GM19240 (cell line): Measurements from ENCODE around the gene PARP12.

ENCODE experiments used
- DNase-seq: peaks from one replicate; pipeline ENCODE4 v3.0.0; 2011; ENCODE audit warnings: low spot score; ENCODE audit not compliant: insufficient read length

Gene PARP12

DNA sequence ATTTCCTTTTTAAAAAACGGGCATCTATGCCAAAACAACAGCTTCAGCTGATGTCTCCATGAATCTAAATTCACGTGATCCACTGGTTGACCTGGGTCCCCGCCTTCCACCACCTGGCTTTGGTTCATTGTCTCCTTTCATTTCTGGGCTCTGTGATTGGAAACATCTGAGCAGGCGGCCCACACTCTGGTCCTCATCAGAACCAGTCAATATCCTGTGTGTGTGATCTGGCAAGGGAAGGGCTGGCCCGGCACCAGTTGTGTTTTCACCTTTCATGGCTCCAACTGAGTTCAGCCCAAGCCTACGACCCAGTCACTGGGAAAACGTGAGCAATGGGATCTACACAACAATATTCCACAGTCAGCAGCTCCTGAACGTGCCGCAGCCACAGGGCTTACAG, 46.2 kb downstream of the PARP12 start:
- no peak for DNase-seq

DNA sequence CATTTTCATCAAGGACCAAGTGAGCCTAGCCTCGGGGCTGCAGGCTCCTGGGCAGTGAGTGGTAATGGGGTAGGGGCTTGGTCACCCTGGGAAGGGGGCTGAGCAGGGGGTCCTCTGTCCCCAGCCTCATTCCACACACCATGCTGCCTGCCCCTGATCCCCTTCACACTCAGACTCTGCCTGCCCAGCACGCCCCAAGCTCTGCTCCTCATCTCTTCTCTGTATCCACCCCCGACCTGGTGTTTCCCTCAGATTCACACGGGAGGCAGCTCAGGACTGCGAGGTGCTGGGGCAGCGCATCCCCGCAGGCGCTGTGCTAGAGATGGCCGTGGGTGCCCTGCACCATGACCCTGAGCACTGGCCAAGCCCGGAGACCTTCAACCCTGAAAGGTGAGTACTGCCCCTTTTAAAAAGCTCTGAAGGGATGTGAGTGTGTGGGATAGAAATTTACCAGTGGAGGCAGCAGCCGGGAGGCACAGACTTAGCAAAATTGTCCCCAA, 47.2 kb downstream of the PARP12 start:
- DNase-seq, result no peak

DNA sequence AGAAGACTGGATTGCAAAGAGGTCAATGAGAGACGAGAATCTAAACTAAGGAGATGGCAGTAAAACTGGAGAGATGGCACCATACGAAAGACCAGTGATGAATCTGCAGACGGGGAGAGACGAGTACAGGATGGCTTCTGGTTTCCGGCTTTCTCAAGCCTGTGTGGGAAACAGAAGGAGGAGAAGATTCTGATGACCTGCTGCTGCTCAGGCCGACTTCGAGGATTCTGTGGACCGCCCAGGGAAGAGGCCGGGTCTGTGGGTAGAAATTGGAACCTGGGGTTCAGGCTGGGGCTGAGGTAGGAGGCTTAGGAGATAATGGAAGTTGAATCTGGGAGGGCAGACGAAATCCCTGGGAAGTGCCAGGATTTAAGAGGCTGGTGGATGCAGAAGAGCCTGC, 48.6 kb downstream of the PARP12 start:
- no peak for DNase-seq

DNA sequence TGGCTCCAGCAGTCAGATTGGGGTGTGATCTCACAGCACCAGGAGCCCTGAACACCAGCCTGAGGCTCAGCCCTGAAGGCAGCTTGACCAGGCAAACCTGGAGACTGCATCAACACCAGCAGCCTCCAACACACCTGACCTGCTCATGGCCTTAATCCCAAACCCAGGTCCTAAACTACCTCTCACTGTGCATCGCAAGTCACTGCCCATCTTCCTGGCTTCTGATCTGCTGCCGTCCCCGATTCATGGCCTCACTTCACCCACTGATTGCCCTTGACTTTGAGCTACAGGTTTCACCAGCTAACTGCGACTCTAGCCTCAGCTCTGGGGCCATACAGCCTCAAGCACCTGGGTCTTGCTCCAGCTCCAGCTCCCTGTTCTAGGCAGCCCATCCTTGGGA, 49.1 kb downstream of the PARP12 start:
- DNase-seq, result no peak

DNA sequence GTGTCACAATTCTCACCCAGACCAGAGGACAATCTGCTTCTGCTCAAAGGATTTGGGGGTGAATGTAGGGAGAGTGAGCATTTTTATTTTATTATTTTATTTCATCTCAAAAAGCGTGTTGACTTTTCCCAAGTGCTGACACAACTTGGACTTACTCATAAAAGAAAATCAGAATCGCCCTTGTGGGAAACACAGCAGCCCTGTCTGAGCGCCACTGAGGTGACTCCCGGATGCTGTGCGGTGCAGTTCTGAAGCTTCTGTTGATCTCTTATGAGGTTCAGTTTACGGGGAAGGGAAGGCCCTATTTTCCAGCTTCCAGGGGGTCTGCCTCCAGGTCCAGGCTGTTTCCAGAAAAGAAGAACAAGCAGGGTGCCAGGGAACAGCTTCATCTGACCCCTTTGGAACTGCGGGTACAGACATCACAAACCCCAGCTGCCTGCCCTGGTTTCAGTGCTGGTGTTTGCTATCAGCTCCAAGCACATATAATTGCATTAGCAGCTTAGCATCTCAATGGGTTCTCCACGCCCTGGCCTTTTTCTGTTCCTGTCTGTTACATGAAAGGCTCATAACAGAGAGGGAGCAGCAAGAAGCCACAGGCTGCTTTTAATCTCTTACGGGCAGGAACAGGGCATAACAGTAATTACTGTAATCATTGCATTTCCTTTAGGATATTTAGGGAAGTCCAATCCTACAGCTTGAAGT, 52.4 kb downstream of the PARP12 start:
- DNase-seq, result no peak

DNA sequence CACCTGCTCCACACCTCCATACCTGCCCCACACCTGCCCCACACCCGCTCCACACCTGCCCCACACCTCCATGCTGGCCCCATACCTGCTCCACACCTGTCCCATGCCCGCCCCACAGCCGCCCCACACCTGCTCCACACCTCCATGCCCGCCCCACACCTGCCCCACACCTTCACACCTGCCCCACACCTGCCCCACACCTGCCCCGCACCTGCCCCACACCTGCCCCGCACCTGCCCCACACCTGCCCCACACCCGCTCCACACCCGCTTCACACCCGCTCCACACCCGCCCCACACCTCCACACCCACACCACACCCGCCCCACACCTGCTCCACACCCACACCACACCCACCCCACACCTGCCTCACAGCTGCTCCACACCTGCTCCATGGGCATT, 53.0 kb downstream of the PARP12 start:
- DNase-seq, result no peak

DNA sequence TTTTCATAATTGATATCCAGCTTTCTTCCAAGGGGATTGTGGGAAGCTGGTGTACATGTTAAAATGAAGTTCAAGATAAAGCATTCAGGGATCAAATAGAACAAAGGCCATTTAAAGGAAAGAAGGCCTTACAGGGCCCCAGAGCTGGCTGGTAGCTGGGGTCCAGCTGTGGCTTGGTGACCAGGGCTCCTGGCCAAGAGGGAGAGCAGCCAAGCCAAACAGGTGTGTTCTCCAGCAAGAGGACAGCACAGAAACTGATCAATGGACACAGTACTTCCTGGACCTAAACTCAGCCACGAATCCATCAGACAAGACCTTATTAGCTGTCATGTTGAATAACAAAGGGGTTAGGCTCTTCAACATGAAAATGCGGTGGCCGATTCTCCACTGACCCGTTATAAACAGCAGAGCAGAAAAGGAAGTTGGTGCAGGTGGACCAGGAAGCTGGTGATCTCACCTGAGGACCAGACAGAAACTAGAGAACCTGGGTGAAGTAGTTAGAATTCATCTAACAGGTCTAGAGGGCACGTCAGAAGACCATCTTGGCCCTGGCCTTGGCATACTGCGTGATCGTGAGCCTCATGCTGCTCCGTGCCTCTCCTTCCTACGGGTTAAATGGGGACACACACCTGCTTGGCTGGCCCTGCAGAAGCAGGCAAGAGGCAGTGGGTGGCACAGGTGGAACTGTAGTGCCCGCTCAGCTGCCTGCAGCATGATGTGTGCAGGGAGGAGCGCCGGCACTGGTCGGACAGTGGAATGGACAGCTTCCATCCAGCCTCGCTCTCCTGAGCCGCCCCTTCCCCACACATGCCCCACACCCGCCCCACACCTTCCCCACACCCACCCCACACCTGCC, 53.8 kb downstream of the PARP12 start:
- DNase-seq, result no peak

DNA sequence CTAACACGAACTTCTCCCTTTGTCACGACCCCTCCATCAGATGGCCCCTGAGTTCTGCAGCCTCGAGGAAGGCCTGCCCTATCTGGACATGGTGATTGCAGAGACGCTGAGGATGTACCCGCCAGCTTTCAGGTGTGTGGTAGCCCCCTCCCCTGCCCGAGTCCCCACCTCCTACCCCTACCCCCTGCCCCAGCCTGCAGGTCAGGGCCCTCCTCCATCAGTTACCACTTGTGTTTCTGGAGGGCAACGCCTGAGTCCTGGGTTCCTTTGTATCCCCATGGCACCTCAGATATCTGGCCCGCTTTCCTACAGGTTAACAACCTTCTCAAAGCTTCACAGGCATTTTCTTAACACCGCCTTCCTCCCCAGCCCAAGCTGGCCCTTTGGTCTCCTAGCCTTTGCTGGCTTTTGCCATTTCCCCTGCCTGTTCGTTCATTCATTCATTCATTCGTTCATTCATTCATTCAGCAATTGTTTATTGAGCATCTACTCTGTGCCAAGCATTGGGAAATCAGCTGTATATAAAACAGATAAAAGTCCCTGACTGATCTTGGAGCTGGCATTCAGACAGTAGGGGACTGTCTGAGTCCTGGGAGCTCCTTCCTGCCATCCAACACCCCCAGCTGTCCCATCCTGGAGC, 55.6 kb downstream of the PARP12 start:
- no peak for DNase-seq

DNA sequence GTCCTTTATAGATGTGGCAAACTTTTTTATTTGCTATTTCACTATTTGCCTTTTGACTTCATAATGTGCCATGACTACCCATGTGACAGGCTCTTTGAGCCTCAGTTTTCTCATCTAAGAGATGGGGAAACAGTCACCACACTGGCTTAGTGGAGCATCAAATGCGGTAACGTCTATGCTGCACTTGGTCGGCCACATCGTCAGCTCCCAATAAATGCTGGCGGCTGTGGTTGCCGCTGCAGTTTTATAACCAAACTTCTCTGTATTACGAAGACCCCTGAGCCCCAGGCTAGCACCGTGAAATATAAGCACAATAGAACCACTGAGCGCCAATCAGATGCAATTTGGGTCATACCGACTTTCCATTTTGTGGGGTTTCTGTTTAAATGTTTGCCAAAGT, 56.2 kb downstream of the PARP12 start:
- DNase-seq, result no peak

DNA sequence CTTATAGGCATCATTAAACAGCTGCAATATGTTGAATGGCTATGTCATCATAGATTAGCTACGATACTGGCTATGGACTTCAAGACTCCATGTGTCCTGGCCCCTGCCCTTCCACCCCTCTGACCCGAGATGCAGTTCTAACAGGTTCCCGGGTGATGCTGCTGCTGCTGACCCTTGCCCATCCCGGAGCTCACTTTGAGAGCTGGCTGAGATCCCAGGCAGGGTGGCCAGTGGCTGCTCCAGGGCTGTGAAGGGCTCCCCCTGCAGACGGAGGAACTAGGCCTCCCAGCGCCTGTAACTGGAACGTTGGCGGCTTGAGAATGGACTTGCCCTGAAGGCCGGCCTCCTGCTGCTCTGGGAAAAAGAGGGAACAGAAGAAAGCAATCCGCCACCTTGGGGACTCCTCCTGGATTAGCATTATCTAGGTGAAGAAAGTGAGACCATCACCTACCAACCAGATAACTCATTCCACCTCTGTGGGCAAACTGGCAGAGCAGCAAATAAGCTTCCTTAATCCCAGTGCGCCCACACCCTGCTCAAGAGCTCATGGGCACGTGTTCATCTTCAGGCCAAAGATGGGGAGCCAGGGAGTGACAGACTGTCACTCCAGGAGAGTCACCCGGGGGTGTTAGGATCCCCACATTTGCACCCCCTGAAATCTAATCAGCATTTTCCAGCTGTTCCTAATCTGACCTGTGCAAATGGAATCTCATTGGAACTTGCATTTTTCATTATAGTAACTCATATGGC, 56.8 kb downstream of the PARP12 start:
- DNase-seq, result no peak

DNA sequence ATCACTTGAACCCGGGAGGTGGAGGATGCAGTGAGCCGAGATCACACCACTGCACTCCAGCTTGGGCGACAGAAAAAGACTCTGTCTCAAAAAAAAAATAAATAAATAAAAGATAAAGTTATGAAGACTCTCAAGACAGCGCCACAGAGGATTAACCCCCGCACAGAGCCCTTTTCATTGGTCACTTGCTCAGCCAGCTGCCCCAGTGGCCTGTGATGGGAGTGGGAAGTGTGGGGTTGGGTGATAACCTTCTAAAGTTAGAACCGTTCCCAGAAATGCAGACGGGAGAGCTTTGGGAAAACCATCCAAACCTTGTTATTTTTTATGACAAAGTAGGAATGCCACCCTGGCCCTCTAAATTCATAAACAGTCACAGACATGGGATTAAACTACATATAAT, 57.4 kb downstream of the PARP12 start:
- DNase-seq, result no peak

DNA sequence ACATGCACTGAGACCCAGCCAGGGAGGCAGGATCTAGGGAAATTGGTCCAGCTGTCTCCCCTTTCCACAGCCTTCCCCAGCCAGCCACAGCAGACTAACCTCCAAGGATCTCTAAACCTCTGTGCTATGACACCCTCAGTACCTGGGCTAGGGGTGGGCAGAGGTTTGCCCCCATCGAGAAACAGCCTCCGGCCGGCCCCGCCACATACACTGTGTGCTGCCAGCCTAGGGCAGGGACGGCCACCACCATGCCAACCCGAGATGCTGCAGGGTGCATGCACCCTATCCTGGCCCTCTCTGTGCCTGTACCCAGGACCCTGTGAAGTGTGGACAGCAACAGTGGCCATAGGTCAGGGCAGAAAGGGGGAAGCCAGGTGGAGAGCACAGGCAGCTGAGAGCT, 58.1 kb downstream of the PARP12 start:
- DNase-seq, result no peak

DNA sequence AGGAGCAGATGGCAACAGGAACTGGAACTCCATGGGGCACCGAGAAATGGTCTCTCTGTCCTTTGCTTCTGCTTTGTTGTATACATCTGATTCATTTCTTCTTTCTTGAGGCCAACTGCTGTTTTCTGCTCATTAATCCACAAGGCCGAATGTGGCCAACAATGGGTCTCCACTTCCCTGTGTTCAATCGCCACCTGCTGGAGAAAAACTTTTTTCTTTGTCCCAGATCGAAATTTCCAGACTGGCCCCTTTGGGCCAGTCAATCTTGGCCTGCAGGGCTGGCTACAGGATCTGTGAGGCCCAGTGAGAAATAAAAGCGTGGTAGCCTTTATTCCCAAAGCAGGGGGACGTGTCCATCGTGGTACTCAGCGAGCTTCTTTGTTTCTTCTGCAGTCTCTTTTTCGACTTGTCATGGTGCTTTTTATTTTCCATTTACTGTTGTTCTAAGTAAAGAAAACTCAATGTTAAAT, 58.8 kb downstream of the PARP12 start:
- DNase-seq, result peak; percentile 70

DNA sequence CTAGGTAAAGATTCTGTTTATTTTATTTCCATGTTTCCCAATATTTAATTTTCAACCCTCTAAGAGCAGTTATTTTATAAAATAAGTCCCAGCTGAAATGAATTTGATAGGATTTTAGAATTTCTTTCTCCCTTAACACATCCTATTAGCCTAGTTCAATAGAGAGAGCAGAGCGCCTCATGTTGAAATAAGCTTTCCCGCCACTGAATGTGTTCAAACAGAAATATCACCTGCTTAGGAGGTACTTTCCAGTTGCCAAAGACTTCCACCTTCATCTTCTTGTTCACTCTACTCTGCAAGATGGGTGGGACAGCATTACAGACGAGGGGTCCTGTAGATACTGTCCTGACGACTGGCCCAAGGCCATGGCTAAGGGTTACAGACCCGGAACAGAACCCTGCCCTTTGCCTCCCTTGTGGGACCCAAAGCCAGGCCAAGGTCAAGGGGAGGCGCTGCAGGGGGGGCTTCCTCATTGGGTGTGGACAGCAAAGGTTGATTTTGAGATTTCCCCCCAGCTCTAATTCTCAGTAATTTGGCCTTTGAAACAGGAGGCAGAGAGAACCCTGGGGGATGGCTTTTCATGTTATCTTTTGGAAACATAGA, 62.0 kb downstream of the PARP12 start:
- no peak for DNase-seq

DNA sequence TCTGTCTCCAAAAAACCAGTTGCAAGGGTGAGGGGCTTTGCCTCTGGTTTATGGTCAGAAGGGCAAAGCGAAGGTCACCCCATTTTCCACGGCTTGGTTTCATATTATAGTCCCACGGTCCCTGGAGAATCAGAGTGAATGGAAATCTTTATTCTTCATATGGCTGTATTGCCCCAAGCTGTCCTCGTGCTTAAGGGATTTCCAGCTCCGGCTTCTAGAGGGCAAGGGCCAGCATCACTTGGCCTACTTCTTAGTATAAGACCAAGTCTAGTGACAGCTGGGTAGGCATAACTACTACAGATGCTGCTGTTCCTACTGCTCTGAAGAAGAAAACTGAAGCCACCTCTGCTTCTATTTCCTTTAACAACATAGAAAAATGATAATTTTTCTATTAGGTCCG, 63.2 kb downstream of the PARP12 start:
- no peak for DNase-seq

DNA sequence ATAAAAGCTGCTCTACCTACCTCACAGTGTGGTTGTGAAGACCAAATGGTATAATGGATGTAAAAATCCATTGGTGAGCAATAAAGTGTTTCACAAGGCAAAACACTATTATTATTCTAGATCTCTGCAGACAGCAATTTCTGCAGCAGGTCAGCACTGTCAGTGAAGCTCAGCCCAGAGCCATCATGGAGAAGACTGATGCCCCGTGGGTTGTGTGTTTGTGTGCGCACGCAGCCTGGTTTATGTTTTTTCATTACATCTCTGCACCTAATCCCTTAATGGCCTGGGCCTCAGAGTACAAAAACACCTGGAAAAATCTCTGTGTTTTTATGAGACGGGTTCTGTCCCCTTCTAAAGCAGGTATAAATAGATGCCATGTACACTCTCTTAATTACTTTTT, 64.2 kb downstream of the PARP12 start:
- no peak for DNase-seq

DNA sequence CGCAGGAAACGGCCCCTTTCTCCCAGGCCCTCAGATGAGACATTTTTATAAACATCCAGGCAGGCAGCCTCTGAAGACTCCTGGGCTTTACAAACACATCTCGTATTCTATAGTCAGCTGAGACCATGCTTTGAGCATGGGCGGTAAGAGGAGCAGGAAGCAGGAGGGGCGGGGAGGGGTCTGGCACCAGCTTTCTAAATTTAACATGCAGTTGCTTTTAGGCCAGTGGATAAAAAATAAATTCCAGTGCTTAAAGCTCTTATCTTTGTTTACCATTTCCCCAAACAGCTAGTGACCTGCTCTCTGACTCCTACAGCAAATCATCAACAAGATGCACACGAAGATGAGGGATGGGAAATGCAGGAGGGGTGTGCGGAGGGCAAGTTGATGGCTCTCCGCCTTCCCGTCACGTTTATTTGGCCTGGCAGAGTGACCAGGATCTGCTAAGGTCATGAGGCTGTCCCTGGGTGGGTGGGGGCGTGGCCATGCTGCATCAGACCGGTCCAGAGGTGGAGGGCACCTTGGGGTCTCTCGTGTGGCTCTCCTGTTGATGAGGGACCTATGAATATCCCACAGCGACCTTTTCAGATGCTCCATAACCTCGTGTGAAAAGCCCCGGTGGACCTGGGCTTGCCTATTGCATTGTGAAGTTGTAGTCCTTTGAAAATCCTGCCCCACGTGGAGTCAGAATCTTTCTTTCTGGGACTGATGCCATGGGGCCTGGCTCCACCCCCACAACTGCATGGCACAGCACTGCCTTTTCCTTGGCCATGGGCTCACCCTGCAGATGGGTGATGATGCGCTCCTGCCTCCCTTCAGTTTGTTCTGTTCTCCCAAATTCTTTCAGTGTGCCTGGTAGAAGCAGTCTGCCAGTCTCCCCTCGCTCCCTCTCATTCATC, 67.5 kb downstream of the PARP12 start:
- DNase-seq, result no peak

DNA sequence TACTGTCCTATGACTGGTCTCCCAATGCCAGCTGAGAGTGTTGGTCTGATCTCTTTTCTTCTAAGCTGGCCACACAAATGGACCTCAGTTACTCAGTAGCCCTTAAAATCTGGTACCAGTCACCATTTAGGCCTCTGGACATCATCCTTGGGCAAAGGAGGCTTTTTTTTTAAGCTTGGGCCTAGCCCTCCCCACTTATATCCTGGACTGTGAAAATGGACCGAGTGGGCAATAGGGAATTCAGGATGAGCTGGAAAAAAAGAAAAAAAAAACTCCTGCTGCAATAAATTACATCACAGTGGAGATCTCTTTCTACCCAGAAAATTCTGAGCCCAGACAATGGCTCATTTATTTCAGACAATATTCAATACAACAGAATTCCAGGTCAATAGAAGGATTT, 68.4 kb downstream of the PARP12 start:
- DNase-seq, result no peak

DNA sequence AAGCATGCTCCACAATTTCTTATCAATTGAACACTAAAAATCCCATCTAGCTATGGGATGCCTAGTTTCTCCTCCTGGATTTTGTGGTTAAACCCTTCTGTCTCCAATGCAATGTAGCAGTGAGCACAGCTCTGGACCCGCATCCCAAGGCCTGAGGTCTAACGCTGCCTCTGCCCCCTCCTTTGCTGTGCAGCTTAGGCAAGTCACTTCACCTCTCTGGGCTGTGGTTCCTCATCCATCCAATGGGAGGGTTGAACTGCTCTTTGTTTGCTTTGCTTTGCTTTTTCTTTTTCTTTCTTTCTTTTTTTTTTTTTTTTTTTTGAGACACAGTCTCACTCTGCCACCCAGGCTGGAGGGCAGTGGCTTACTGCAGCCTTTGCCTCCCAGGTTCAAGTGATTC, 69.2 kb downstream of the PARP12 start:
- DNase-seq, result no peak

DNA sequence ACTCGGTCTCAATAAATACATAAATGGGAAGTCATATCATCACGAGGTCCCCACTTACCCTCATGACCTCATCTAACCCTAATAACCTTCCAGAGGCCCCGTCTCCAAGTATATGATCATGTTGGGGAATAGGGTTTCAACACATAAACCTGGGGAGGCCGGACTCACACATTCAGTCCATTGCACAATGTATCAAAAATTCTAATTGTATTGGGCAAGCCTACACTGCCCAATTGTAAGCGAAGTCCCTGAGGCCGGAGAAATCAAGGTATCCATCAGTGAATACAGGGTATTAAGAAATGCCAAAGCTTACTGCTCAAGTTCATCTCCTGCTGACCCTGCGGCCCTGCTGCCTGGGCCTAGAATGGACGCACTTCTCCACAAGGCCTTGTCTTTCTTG, 69.6 kb downstream of the PARP12 start:
- DNase-seq, result no peak
